Left lobe of liver (tissue), 2 donors: ENCODE measurements around the gene SIRPB2. TPM values are rescaled to one million over a fixed set of nuclear protein-coding genes. Genes with fewer than 3 reads are reported as not detected.
A peak's percentile ranks its signal among the peaks of the same experiment; 100 is the strongest.
"Not testable (repeated sequence)": the region's sequence is repeated elsewhere in the genome, so short reads cannot be mapped to it uniquely, and the experiment has no call there.

Experiments
- ATAC-seq: fragments of 200-7000 bp; cut with Tn5 transposase; one replicate; pipeline ENCODE4 v1.9.1; 2020; ENCODE audit warnings: mild to moderate bottlenecking, moderate library complexity
- DNase-seq: peaks from one replicate; pipeline ENCODE4 v3.0.0-alpha.2; 2020; ENCODE audit warnings: low spot score
- total RNA-seq: library from RNA; stranded (reverse); gene quantifications from one replicate; pipeline ENCODE4 v1.2.1, GENCODE V29; 2021
- donor health status: DM: no; HTN: no; CAD: no; lungs with moderate emphysema.
- donor health status: DM: no; HTN: yes; CAD: no.

SIRPB2 gene
- total RNA-seq, 1 donor from 2014 or later, result 0.50 TPM

- ATAC-seq (no peak), DNase-seq (no peak)
Measured at GRCh38 chr20:1500496-1500895, 9.3 kb upstream of the SIRPB2 start.

GRCh38 chr20:1499528-1500420 lies 8.6 kb upstream of the SIRPB2 start:
- ATAC-seq (no peak), DNase-seq (no peak)

DNA sequence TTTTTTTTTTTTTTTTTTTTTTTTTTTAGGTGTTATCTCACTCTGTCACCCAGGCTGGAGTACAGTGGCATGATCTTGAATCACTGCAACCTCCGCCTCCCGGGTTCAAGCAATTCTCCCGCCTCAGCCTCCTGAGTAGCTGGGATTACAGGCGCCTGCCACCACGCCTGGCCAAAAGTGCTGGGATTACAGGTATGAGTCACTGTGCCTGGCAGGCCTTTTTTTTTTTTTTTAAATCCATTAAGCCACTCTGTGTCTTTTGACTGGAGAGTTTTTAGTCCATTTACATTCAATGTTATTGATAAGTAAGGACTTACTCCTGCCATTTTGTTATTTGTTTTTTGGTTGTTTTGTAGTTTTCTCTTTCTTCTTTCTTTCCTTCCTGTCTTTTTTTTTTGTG lies 6.2 kb upstream of the SIRPB2 start:
- not testable (repeated sequence) for DNase-seq, ATAC-seq

GRCh38 chr20:1496930-1497329 lies 5.7 kb upstream of the SIRPB2 start:
- no peak for DNase-seq
- no peak for ATAC-seq

DNA sequence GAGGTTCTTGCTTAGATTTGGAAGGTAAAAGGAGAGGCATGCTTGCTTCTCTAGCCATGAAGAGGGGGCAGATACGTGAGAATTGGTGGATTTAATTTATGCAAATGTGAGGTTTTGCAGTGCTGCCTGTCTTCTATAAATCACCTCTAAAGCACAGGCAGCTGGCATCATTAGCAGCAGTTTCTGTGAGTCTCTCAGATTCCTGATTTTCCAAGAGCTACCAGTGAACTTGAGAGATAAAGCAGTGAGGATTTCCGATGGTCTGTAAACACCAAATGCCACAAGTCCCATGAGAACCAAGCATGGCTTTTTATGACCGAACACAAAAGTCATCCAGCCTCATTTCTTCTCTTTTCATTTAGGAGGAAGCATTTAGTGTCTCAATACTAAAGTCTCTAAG lies 3.2 kb upstream of the SIRPB2 start:
- DNase-seq (no peak), ATAC-seq (no peak)

GRCh38 chr20:1493536-1493935 lies 2.3 kb upstream of the SIRPB2 start:
- DNase-seq (no peak), ATAC-seq (no peak)

- no peak for DNase-seq
- ATAC-seq, result peak; percentile 11
Measured at GRCh38 chr20:1491860-1492642, 831 bp upstream of the SIRPB2 start.

DNA sequence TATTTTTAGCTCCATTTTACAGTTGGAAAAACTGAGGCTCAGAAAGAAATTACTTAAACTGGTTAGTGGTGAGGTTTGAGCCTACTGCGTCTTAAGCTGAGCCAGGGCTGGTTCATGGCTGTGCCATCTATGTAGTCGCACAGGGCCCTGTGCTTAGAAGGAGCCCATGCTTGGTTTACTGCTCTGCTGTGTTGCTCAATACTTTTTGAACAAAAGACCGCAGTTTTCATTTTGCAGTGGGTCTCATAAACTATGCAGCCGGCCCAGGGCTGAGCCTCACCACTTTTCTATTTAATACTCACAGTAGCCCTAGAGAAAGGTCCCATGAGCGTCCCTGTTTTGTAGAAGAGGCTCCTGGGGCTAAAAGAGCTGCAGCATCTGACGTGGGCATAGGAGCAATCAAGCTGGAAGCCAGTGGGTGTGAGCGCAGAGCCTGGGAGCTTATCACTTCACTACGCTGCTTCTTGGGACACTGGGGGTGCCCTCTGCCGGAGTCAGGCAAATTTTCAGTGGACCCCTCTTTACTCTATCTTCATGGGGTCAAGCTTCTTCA lies 501 bp downstream of the SIRPB2 start:
- ATAC-seq, result no peak
- no peak for DNase-seq

DNA sequence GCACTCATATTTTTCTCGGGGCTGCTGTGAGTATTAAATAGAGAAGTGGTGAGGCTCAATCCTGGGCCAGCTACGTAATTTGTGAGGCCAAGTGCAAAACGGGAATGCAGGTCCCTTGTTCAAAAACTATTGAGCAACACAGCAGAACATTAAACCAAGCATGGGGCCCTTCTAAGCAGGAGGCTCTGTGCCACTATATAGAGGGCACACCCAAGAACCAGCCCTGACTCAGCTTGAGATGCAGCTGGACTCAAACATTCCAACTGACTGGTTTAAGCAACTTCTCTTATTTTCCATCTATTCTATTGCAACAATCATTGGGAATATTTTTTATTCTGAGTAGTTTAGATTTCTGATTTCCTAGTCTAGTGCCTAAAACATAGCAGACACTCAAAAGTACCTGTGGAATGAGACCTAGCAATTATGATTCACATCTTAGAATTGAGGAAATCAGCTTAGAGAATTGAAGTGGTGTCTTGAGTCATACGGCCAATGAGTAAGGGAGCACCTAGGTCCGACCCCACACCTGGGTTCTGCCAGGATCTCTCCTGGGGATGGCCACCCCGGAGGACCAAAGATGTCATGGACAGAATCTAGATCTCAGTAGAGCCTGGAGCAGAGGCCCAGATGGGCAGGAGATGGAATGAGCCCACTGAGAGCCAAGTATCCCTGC lies 1.3 kb downstream of the SIRPB2 start:
- peak; percentile 24 for ATAC-seq

GRCh38 chr20:1489325-1489724 lies 1.9 kb downstream of the SIRPB2 start:
- DNase-seq (no peak), ATAC-seq (no peak)

More for the DNA sequence above, 1.3 kb downstream of the SIRPB2 start:
- DNase-seq, result no peak

DNA sequence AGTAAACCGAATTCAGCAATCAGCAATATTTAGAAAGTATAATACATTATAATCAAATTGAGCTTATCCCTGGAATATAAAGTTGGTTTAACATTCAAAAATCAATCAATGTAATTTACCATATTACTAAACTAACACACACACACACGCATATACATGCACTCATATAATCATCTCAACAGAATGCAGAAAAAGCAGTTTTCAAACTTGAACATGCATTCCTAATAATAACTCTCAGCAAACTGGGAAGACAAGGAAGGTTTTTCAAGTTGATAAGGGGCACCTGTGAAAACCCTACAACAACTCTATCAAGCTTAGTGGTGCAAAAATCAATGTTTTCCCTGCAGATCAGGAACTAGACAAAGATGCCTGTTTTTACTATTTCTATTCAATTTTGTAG lies 4.7 kb downstream of the SIRPB2 start:
- DNase-seq (no peak), ATAC-seq (no peak)

- DNase-seq, result no peak
- no peak for ATAC-seq
Measured at GRCh38 chr20:1484438-1485116, 6.6 kb downstream of the SIRPB2 start.

GRCh38 chr20:1479831-1480595 lies 11.2 kb downstream of the SIRPB2 start:
- DNase-seq (no peak), ATAC-seq (no peak)

GRCh38 chr20:1478566-1478965 lies 12.7 kb downstream of the SIRPB2 start:
- ATAC-seq (no peak), DNase-seq (no peak)

DNA sequence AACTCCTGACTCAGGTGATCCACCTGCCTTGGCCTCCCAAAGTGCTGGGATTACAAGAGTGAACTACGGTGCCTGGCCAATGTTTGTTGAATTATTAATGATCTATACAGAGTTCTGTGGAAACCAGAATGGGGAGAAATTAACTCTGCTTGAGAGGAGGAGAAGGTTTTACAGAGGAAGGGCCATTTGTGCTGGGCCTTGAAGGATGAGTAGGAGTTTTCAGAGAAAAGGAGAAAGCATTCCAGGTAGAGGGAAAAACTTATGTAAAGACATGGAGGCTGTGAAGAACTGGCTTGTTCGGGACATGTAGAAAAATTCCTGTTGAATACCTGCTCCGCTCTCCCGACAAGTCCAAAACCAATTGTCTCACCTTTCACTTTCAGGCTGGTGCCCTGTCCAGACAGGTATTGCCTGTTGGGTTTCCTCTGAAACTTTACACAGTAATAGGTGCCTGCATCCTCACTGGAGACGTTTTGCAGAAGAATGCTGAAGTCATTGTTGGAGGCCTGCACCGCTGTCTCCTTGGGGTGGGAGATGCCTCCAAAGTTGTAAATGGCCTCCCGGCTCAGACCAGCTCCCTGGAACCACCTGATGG lies 13.2 kb downstream of the SIRPB2 start:
- no peak for ATAC-seq
- no peak for DNase-seq

DNA sequence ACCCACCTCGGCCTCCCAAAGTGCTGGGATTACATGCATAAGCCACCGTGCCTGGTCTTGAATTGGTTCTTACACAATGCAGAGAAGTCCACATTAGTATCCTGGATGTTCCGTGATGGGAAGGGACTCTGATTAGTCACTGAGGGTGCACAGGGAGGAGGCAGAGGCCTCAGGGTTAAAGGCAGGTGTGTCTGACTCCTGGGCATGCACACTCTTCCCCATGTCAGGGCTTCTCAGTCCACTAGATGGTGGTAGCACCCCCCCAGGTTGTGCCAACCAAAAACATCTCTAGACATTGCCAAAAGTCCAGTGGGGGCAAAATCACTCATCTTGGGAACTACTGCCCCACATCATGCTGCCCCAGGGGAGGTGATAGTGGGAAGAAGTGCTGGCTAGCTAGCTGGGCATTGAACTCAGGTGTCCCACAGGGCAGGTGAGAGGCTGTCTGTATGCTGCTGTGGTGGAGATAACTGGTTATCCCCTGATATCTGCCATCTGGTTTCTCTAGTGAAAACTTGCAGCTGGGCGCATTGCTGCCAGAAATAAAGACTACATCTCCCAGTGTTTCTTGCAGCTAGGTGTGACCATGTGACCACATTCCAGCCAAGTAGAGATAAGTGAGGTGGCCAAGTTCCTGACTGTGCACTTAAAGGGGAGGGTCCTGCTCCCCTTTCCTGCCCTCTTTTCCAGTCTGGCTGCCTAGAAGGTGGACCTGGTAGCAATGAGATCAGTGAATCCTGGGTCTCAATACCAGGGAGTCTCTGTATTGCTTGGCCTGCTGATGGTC lies 16.2 kb downstream of the SIRPB2 start:
- DNase-seq (no peak), ATAC-seq (no peak)

DNA sequence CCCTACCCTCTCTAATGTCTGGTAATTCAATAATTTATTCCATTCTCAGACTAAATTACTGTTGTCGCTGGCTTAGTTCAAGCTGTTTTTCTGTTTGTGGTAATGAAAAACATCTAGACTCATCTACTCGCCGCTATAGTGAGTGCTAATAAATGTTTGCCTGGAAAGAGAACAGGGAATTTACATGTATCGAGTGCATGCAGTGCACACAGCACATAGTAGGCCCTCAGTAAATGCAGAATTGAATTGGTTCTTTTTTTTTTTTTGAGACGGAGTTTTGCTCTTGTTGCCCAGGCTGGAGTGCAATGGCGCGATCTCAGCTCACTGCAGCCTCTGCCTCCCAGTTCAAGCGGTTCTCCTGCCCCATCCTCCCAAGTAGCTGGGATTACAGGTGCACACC lies 16.9 kb downstream of the SIRPB2 start:
- ATAC-seq, result no peak

More for the DNA sequence above, 16.9 kb downstream of the SIRPB2 start:
- no peak for DNase-seq
